K562 (cell line): Measurements from ENCODE around the gene ACBD4. TPM values are rescaled to one million over a fixed set of nuclear protein-coding genes. Genes with fewer than 3 reads are reported as not detected.

Experiments
- ARID2 ChIP-seq: fragments of 450-650 bp; IDR thresholded peaks from 2 replicates; pipeline ENCODE4 v1.6.1; 2017; ENCODE audit warnings: antibody characterized with exemption, mild to moderate bottlenecking
- ATF7 ChIP-seq: fragments of 450-650 bp; IDR thresholded peaks from 2 replicates; pipeline ENCODE4 v1.7.1; 2014; ENCODE audit warnings: mild to moderate bottlenecking, moderate library complexity
- CCAR2 ChIP-seq: fragments of 200-400 bp; formaldehyde crosslinking; IDR thresholded peaks from 2 replicates; pipeline ENCODE4 v1.6.1; 2017; ENCODE audit warnings: mild to moderate bottlenecking, low read depth, low read length
- CEBPZ ChIP-seq: fragments of 150-350 bp; IDR thresholded peaks from 2 replicates; pipeline ENCODE4 v1.6.1; 2014; ENCODE audit warnings: low read depth, mild to moderate bottlenecking, low read length, borderline replicate concordance
- DMBX1 ChIP-seq: fragments of 250-450 bp; sonication (Bioruptor Pico); IDR thresholded peaks from 2 replicates; pipeline ENCODE4 v1.8.0; 2022; ENCODE audit warnings: inconsistent platforms, mild to moderate bottlenecking, moderate library complexity, borderline replicate concordance
- GATAD2B ChIP-seq: fragments of 450-650 bp; IDR thresholded peaks from 2 replicates; pipeline ENCODE4 v1.6.1; 2017; ENCODE audit warnings: mild to moderate bottlenecking, borderline replicate concordance
- HNRNPL ChIP-seq: fragments of 200-400 bp; formaldehyde crosslinking; IDR thresholded peaks from 2 replicates; pipeline ENCODE4 v1.6.1; 2017; ENCODE audit warnings: low read depth, mild to moderate bottlenecking, low read length
- HSF4 ChIP-seq: fragments of 250-450 bp; sonication (Bioruptor Pico); IDR thresholded peaks from 2 replicates; pipeline ENCODE4 v2.1.2; 2022; ENCODE audit warnings: mild to moderate bottlenecking, moderate library complexity, borderline replicate concordance
- PRMT5 ChIP-seq: sonication (generic); formaldehyde crosslinking; IDR thresholded peaks from 2 replicates; pipeline ENCODE4 v1.5.0; 2020; ENCODE audit warnings: missing genetic modification reagents
- RBBP5 ChIP-seq: fragments of 200-600 bp; sonication (generic); IDR thresholded peaks from 2 replicates; pipeline ENCODE4 v1.6.1; 2012; ENCODE audit warnings: borderline replicate concordance, mild to moderate bottlenecking, low read length, control low read depth, inconsistent platforms; ENCODE audit not compliant: insufficient read depth, poor library complexity, severe bottlenecking
- RNF219 ChIP-seq: fragments of 250-450 bp; sonication (Bioruptor Pico); IDR thresholded peaks from 2 replicates; pipeline ENCODE4 v1.5.0; 2022; ENCODE audit warnings: mild to moderate bottlenecking
- SFPQ ChIP-seq: fragments of 200-400 bp; formaldehyde crosslinking; IDR thresholded peaks from 2 replicates; pipeline ENCODE4 v1.6.1; 2017; ENCODE audit warnings: mild to moderate bottlenecking, low read depth, low read length, moderate library complexity
- SRSF1 ChIP-seq: fragments of 200-400 bp; formaldehyde crosslinking; IDR thresholded peaks from 2 replicates; pipeline ENCODE4 v1.6.1; 2017; ENCODE audit warnings: mild to moderate bottlenecking, low read depth, low read length, moderate library complexity
- TCF7 ChIP-seq: sonication (generic); IDR thresholded peaks from 2 replicates; pipeline ENCODE4 v1.6.1; 2016; ENCODE audit warnings: antibody characterized with exemption, borderline replicate concordance
- YY1 ChIP-seq, 3 experiments: IDR thresholded peaks; 2 replicates each; pipeline ENCODE4 v1.6.1; 2011; ENCODE audit warnings: low read length in 2 of 3, mild to moderate bottlenecking in 2 of 3, moderate library complexity in 2 of 3, borderline replicate concordance in 1 of 3, control low read depth in 1 of 3, low read depth in 1 of 3; ENCODE audit not compliant: insufficient read depth in 3 of 3, insufficient replicate concordance in 2 of 3, control insufficient read depth in 1 of 3, insufficient read length in 1 of 3; ENCODE audit errors: extremely low read depth in 1 of 3
- ZNF12 ChIP-seq: sonication (generic); formaldehyde crosslinking; IDR thresholded peaks from 2 replicates; pipeline ENCODE4 v1.4.0; 2020; ENCODE audit warnings: mild to moderate bottlenecking, missing genetic modification reagents
- ZNF830 ChIP-seq: fragments of 250-450 bp; sonication (Bioruptor Pico); IDR thresholded peaks from 2 replicates; pipeline ENCODE4 v1.5.0; 2021; ENCODE audit warnings: mild to moderate bottlenecking
- polyA plus RNA-seq, 8 experiments: library from polyadenylated mRNA; depleted of rRNA in 4 of 8; stranded (reverse) in 5 of 8; unstranded in 3 of 8; fragments of >200 nt; fragmentation: Nextera tagmentation in 2 of 8; fragmentation: Illumina TruSeq in 1 of 8; extraction: Ambion mirVana in 2 of 8; extraction: Trizol in 1 of 8; gene quantifications; 2 replicates each; pipeline versions ENCODE4 v1.2.1 to v1.2.3, GENCODE V29; 2011 to 2014; ENCODE audit warnings: inconsistent platforms in 1 of 8, missing spikeins in 1 of 8
- total RNA-seq, 7 experiments: library from RNA; depleted of rRNA in 6 of 7; stranded (reverse); fragments of >200 nt in 6 of 7; fragmentation: Illumina TruSeq in 2 of 7; extraction: Trizol in 2 of 7; gene quantifications; 2 replicates each; pipeline versions ENCODE4 v1.2.1 to v1.2.3, GENCODE V29; 2011 to 2021; ENCODE audit warnings: low replicate concordance in 1 of 7

Gene ACBD4
- total and polyA plus RNA-seq, 9 of the 15 experiments (the other 6 are each of a cell fraction or from before 2014, with no cell fraction given), result 0.14 to 6.9 (median 4.6) TPM

GRCh38 chr17:45146890-45147580, 11.5 kb downstream of the ACBD4 start (continued):
- TF ChIP-seq PRMT5 (CRISPR knock-in tag), result no peak
- no peak for TF ChIP-seq ARID2
- no peak for TF ChIP-seq TCF7
- no peak for TF ChIP-seq CCAR2
- no peak for TF ChIP-seq HNRNPL
- TF ChIP-seq CEBPZ, result no peak
- no peak for TF ChIP-seq SFPQ
- TF ChIP-seq YY1 (IDR thresholded peaks at IDR 0.05; ENCODE audit: borderline replicate concordance in 1 of 3, control insufficient read depth in 1 of 3, extremely low read depth in 1 of 3, insufficient read depth in 3 of 3, insufficient read length in 1 of 3, insufficient replicate concordance in 2 of 3, low read depth in 1 of 3, low read length in 2 of 3), result peak; percentile 48 to 91 (median 85)
- TF ChIP-seq ATF7, result peak; percentile 56; the same call in 1 of the 2 replicates
- no peak for TF ChIP-seq GATAD2B
- TF ChIP-seq DMBX1, result peak; percentile 70
- TF ChIP-seq HSF4 (CRISPR knock-in tag), result no peak; the same call in 1 of the 2 replicates
- no peak for TF ChIP-seq RBBP5
- TF ChIP-seq SRSF1, result no peak
- TF ChIP-seq ZNF830 (CRISPR knock-in tag), result no peak
- 0 out of 2 replicates have a peak, but pooled peaks have one; percentile 34 for TF ChIP-seq ZNF12 (CRISPR knock-in tag)
- TF ChIP-seq RNF219, result no peak
